ENCODE data around the gene TTLL5. TPM values are rescaled to one million over a fixed set of nuclear protein-coding genes. Genes with fewer than 3 reads are reported as not detected.

The TTLL5 gene
- total RNA-seq, 5 donors from 2014 or later (not counting 1 experiment from before 2014, with no cell fraction given), result 15.4 to 36.2 (median 22.2) TPM

DNA sequence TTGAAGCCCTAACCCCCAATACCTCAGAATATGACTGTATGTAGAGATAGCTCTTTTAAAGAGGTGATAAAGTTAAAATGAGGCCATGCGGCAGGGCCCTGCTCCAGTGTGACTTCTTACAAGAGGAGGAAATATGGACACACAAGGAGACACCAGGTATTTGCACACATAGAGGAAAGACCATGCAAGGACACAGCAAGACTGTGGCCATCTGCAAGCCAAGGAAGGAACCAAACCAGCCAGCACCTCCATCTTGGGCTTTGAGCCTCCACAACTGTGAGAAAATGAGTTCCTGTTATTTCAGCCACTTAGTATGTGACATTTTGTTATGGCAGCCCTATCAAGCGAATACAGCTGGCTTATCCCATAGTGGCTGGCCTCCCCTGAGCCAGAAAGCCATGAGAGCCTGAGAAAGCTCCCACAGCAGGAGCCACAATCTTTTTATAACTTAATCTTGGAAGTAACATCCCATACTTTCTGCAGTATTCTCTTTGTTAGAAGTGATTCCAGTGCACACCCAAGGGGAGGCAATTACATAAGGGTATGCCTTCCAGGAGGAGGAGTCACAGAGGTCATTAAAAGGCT is 272.8 kb downstream of the TTLL5 start:
- ATAC-seq (replicated peaks in 1 of 4), result no peak
- ChIA-PET POLR2A (no interaction called here), CTCF (no interaction called here)
- Histone ChIP-seq H3K36me3 (ENCODE audit: control insufficient read depth in 2 of 2, extremely low read depth in 1 of 2, insufficient read depth in 1 of 2, low read length in 1 of 2) (no peaks in the 10 kb centered on the region), H3K4me1 (ENCODE audit: control insufficient read depth in 1 of 2, extremely low read depth in 1 of 2, insufficient read depth in 2 of 2, low read length in 2 of 2) (no peaks in the 10 kb centered on the region), H3K4me3 (ENCODE audit: control insufficient read depth in 1 of 2, extremely low read depth in 1 of 2, low read length in 1 of 2) (no peak overlapping the region), H3K27me3 (replicated peaks in 1 of 2; ENCODE audit: control insufficient read depth in 2 of 2, extremely low read depth in 1 of 2, insufficient read depth in 2 of 2, low read length in 1 of 2) (no peaks in the 10 kb centered on the region), H3K9me3 (no peaks in the 10 kb centered on the region), H3K27ac (ENCODE audit: low read length) (no peak overlapping the region)
- Mint-ChIP-seq H3K36me3 (peaks cover 31% of the 10 kb centered on the region), H3K9me3 (no peaks in the 10 kb centered on the region), H3K4me3 (no peak overlapping the region), H3K27me3 (no peaks in the 10 kb centered on the region), H3K4me1 (peaks cover 3 to 10% (median 5%) of the 10 kb centered on the region in 3 donors), H3K27ac (no peak overlapping the region)
- no CpG with 5 or more reads among the region's 2 CpGs for WGBS (ENCODE audit: insufficient coverage)
- no peak for DNase-seq

- H3K27ac ChIP-seq (ENCODE audit: low read length), result no peak overlapping the region
- no peaks in the 10 kb centered on the region for H3K9me3 ChIP-seq
- ChIA-PET POLR2A (no interaction called here), CTCF (interaction anchor here in 1 of 2 donors (0.6 kb wide), 1 partner anchor 275 kb away, joined by 4 read pairs; no protein-coding TSS in a partner anchor)
- no CpG with 5 or more reads among the region's 2 CpGs for WGBS (ENCODE audit: insufficient coverage)
- no peaks in the 10 kb centered on the region for H3K27me3 ChIP-seq (replicated peaks in 1 of 2; ENCODE audit: control insufficient read depth in 2 of 2, extremely low read depth in 1 of 2, insufficient read depth in 2 of 2, low read length in 1 of 2)
- no peaks in the 10 kb centered on the region for H3K36me3 ChIP-seq (ENCODE audit: control insufficient read depth in 2 of 2, extremely low read depth in 1 of 2, insufficient read depth in 1 of 2, low read length in 1 of 2)
- Mint-ChIP-seq H3K27me3 (no peaks in the 10 kb centered on the region), H3K4me3 (no peak overlapping the region), H3K27ac (no peak overlapping the region), H3K9me3 (no peaks in the 10 kb centered on the region), H3K36me3 (peaks cover 31% of the 10 kb centered on the region), H3K4me1 (peaks cover 3 to 10% (median 5%) of the 10 kb centered on the region in 3 donors)
- ATAC-seq (replicated peaks in 1 of 4), result no peak
- H3K4me1 ChIP-seq (ENCODE audit: control insufficient read depth in 1 of 2, extremely low read depth in 1 of 2, insufficient read depth in 2 of 2, low read length in 2 of 2), result no peaks in the 10 kb centered on the region
- DNase-seq, result no peak
- no peak overlapping the region for H3K4me3 ChIP-seq (ENCODE audit: control insufficient read depth in 1 of 2, extremely low read depth in 1 of 2, low read length in 1 of 2)
Observed at GRCh38 chr14:75934998-75935628, 274.1 kb downstream of the TTLL5 start.

- no peaks in the 10 kb centered on the region for H3K9me3 ChIP-seq
- peaks cover 0 to under 1% of the 10 kb centered on the region in 2 donors for H3K36me3 ChIP-seq (ENCODE audit: control insufficient read depth in 2 of 2, extremely low read depth in 1 of 2, insufficient read depth in 1 of 2, low read length in 1 of 2)
- H3K36me3 Mint-ChIP-seq, result peaks cover 33% of the 10 kb centered on the region
- no peak overlapping the region for H3K4me3 ChIP-seq (ENCODE audit: control insufficient read depth in 1 of 2, extremely low read depth in 1 of 2, low read length in 1 of 2)
- ChIA-PET POLR2A (interaction anchor here (0.6 kb wide), 2 partner anchors 224 to 1539 kb away, joined by 3 to 7 read pairs; no protein-coding TSS in a partner anchor), CTCF (interaction anchor here in 1 of 2 donors (0.6 kb wide), 1 partner anchor 59 kb away, joined by 3 read pairs; no protein-coding TSS in a partner anchor)
- H3K27ac Mint-ChIP-seq, result no peak overlapping the region
- no peaks in the 10 kb centered on the region for H3K4me1 ChIP-seq (ENCODE audit: control insufficient read depth in 1 of 2, extremely low read depth in 1 of 2, insufficient read depth in 2 of 2, low read length in 2 of 2)
- no peak for DNase-seq
- no peaks in the 10 kb centered on the region for H3K27me3 Mint-ChIP-seq
- H3K27me3 ChIP-seq (replicated peaks in 1 of 2; ENCODE audit: control insufficient read depth in 2 of 2, extremely low read depth in 1 of 2, insufficient read depth in 2 of 2, low read length in 1 of 2), result no peaks in the 10 kb centered on the region
- WGBS (ENCODE audit: insufficient coverage), result no CpG with 5 or more reads among the region's 1 CpG
- H3K9me3 Mint-ChIP-seq, result no peaks in the 10 kb centered on the region
- H3K4me1 Mint-ChIP-seq, result peaks cover 3 to 10% (median 5%) of the 10 kb centered on the region in 3 donors
- no peak overlapping the region for H3K27ac ChIP-seq (ENCODE audit: low read length)
- no peak for ATAC-seq (replicated peaks in 1 of 4)
- H3K4me3 Mint-ChIP-seq, result no peak overlapping the region
Observed at GRCh38 chr14:75939200-75939599, 278.2 kb downstream of the TTLL5 start.

- DNase-seq, result no peak
- Histone ChIP-seq H3K27ac (ENCODE audit: low read length) (no peak overlapping the region), H3K4me3 (ENCODE audit: control insufficient read depth in 1 of 2, extremely low read depth in 1 of 2, low read length in 1 of 2) (no peak overlapping the region), H3K36me3 (ENCODE audit: control insufficient read depth in 2 of 2, extremely low read depth in 1 of 2, insufficient read depth in 1 of 2, low read length in 1 of 2) (peaks cover 0 to 3% of the 10 kb centered on the region in 2 donors), H3K4me1 (ENCODE audit: control insufficient read depth in 1 of 2, extremely low read depth in 1 of 2, insufficient read depth in 2 of 2, low read length in 2 of 2) (no peaks in the 10 kb centered on the region), H3K27me3 (replicated peaks in 1 of 2; ENCODE audit: control insufficient read depth in 2 of 2, extremely low read depth in 1 of 2, insufficient read depth in 2 of 2, low read length in 1 of 2) (no peaks in the 10 kb centered on the region), H3K9me3 (no peaks in the 10 kb centered on the region)
- peaks cover 34% of the 10 kb centered on the region for H3K36me3 Mint-ChIP-seq
- ChIA-PET CTCF (no interaction called here), POLR2A (interaction anchor here in 1 of 2 donors (0.7 kb wide), 1 partner anchor 11 kb away, joined by 9 read pairs; no protein-coding TSS in a partner anchor)
- H3K4me3 Mint-ChIP-seq, result no peak overlapping the region
- no peak overlapping the region for H3K27ac Mint-ChIP-seq
- no peaks in the 10 kb centered on the region for H3K27me3 Mint-ChIP-seq
- no peak for ATAC-seq (replicated peaks in 1 of 4)
- H3K4me1 Mint-ChIP-seq, result no peaks in the 10 kb centered on the region
- no peaks in the 10 kb centered on the region for H3K9me3 Mint-ChIP-seq
- WGBS (ENCODE audit: insufficient coverage), result 100% methylated on average over 2 of the region's 4 CpGs
Observed at GRCh38 chr14:75941030-75941429, 280.0 kb downstream of the TTLL5 start.

GRCh38 chr14:75944607-75945241 is 283.7 kb downstream of the TTLL5 start:
- 100% methylated on average over 3 of the region's 4 CpGs for WGBS (ENCODE audit: insufficient coverage)
- H3K9me3 ChIP-seq, result no peaks in the 10 kb centered on the region
- no peak for DNase-seq
- no peak overlapping the region for H3K27ac Mint-ChIP-seq
- no peak overlapping the region for H3K4me3 Mint-ChIP-seq
- no peak overlapping the region for H3K4me3 ChIP-seq (ENCODE audit: control insufficient read depth in 1 of 2, extremely low read depth in 1 of 2, low read length in 1 of 2)
- peaks cover 27% of the 10 kb centered on the region for H3K36me3 Mint-ChIP-seq
- POLR2A ChIA-PET, result no interaction called here
- peaks cover 0 to 3% of the 10 kb centered on the region in 2 donors for H3K36me3 ChIP-seq (ENCODE audit: control insufficient read depth in 2 of 2, extremely low read depth in 1 of 2, insufficient read depth in 1 of 2, low read length in 1 of 2)
- no peak for ATAC-seq (replicated peaks in 1 of 4)
- CTCF ChIA-PET, result no interaction called here
- H3K4me1 ChIP-seq (ENCODE audit: control insufficient read depth in 1 of 2, extremely low read depth in 1 of 2, insufficient read depth in 2 of 2, low read length in 2 of 2), result no peaks in the 10 kb centered on the region
- H3K27me3 Mint-ChIP-seq, result no peaks in the 10 kb centered on the region
- H3K27ac ChIP-seq (ENCODE audit: low read length), result no peak overlapping the region
- H3K4me1 Mint-ChIP-seq, result no peaks in the 10 kb centered on the region
- H3K9me3 Mint-ChIP-seq, result no peaks in the 10 kb centered on the region
- H3K27me3 ChIP-seq (replicated peaks in 1 of 2; ENCODE audit: control insufficient read depth in 2 of 2, extremely low read depth in 1 of 2, insufficient read depth in 2 of 2, low read length in 1 of 2), result no peaks in the 10 kb centered on the region

GRCh38 chr14:75946785-75947184 is 285.7 kb downstream of the TTLL5 start:
- CTCF ChIA-PET, result interaction anchor here in 1 of 2 donors (0.6 kb wide), 1 partner anchor 33 kb away, joined by 5 read pairs; no protein-coding TSS in a partner anchor

More at GRCh38 chr14:75946785-75947184, 285.7 kb downstream of the TTLL5 start:
- WGBS (ENCODE audit: insufficient coverage), result 96% methylated on average over 5 of the region's 5 CpGs
- Mint-ChIP-seq H3K4me1 (no peaks in the 10 kb centered on the region), H3K4me3 (no peak overlapping the region), H3K9me3 (peaks cover 0 to 2% (median under 1%) of the 10 kb centered on the region in 3 donors), H3K27ac (no peak overlapping the region), H3K36me3 (peaks cover 28% of the 10 kb centered on the region), H3K27me3 (no peaks in the 10 kb centered on the region)
- H3K4me1 ChIP-seq (ENCODE audit: control insufficient read depth in 1 of 2, extremely low read depth in 1 of 2, insufficient read depth in 2 of 2, low read length in 2 of 2), result no peaks in the 10 kb centered on the region
- DNase-seq (no peak), ATAC-seq (replicated peaks in 1 of 4) (no peak)
- no peak overlapping the region for H3K4me3 ChIP-seq (ENCODE audit: control insufficient read depth in 1 of 2, extremely low read depth in 1 of 2, low read length in 1 of 2)
- H3K27ac ChIP-seq (ENCODE audit: low read length), result no peak overlapping the region
- POLR2A ChIA-PET, result no interaction called here
- peaks cover 0 to 3% of the 10 kb centered on the region in 2 donors for H3K36me3 ChIP-seq (ENCODE audit: control insufficient read depth in 2 of 2, extremely low read depth in 1 of 2, insufficient read depth in 1 of 2, low read length in 1 of 2)
- no peaks in the 10 kb centered on the region for H3K9me3 ChIP-seq
- H3K27me3 ChIP-seq (replicated peaks in 1 of 2; ENCODE audit: control insufficient read depth in 2 of 2, extremely low read depth in 1 of 2, insufficient read depth in 2 of 2, low read length in 1 of 2), result no peaks in the 10 kb centered on the region
